Subcutaneous adipose tissue (tissue), 4 donors: Measurements from ENCODE around the gene SUCLA2. TPM values are rescaled to one million over a fixed set of nuclear protein-coding genes. Genes with fewer than 3 reads are reported as not detected.

Experiments used
- CTCF ChIP-seq: fragments of 450-650 bp; IDR thresholded peaks from one replicate; pipeline ENCODE4 v1.5.1; 2016; ENCODE audit warnings: low read depth, mild to moderate bottlenecking, control low read depth, antibody characterized with exemption, moderate library complexity
- total RNA-seq, 4 donors: library from RNA; depleted of rRNA; stranded (reverse); fragments of >200 nt; gene quantifications; one replicate each; pipeline ENCODE4 v1.1.0, GENCODE V29; 2016

Gene SUCLA2
- total RNA-seq, 4 donors from 2014 or later, result 61.4 to 105 (median 87.4) TPM

- TF ChIP-seq CTCF, result no peak
These were observed 70.4 kb downstream of the SUCLA2 start for GRCh38 chr13:47930649-47931165.

- TF ChIP-seq CTCF, result no peak
These were observed 71.9 kb downstream of the SUCLA2 start for GRCh38 chr13:47929156-47929555.

DNA sequence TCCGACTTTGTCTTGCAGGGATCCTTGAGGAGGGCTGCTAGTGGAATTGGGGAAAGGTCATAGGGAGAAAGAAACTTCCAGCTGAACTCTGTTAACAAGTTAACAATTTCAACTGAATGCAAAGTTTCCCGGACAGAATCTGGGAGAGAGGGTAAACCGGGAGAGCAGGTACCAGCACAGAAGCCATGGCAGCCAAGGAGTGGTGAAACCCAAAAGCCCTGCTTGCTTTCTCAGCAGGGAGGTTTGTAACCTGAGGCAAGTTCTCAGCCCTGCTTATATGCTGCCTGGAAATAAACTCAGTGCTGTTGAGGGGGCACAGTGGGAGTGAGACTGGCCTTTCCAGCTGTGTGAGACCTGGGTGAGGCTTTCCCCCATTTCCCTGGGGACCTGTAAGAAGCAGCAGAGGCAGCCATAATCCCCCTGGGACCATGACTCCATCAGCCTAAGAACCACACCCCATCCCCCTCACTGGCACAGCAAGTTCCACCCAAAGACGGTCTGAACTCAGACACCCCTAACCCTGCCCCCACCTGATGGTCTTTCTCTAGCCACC is 84.0 kb downstream of the SUCLA2 start:
- no peak for TF ChIP-seq CTCF

DNA sequence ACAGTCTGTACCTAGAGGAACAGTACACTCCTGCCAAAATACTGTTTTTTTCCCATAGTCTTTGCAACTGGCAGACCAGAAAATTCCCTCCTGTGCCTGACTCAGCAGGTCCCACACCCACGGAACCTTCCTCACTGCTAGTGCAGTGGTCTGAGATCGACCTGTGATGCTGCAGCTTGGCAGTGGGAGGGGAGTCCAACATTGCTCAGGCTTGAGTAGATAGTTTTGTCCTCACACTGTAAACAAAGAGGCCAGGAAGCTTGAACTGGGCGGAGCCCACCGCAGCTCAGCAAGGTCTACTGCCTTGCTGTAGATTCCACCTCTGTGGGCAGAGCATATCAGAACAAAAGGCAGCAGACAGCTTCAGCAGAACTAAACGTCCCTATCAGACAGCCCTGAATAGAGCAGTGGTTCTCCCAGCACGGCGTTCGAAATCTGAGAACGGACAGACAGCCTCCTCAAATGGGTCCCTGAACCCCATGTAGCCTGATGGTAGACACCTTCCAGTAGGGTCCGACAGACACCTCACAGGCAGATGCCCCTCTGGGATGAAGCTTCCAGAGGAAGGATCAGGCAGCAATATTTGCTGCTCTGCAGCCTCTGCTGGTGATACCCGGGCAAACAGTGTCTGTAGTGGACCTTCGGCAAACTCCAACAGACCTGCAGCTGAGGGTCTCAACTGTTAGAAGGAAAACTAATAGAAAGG is 92.7 kb downstream of the SUCLA2 start:
- TF ChIP-seq CTCF, result no peak

GRCh38 chr13:47904891-47905290 is 96.2 kb downstream of the SUCLA2 start:
- no peak for TF ChIP-seq CTCF

DNA sequence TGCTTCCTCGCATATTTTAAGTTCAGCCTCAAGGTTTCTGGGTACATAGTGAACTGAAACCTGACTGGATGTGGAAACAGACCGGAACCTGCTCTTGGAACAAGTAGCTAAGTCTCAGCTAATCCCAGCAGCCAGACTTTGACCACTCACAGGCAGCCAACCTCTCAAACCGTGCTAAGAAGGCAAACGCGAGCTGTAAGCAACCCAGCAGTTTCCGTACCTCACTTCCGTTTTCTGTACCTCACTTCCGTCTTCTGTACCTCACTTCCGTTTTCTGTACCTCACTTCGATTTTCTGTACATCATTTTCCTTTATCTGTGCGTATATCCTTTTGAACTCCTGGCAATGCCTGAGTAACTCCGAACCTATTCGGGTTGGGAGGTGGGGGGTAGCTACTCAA is 96.8 kb downstream of the SUCLA2 start:
- no peak for TF ChIP-seq CTCF

DNA sequence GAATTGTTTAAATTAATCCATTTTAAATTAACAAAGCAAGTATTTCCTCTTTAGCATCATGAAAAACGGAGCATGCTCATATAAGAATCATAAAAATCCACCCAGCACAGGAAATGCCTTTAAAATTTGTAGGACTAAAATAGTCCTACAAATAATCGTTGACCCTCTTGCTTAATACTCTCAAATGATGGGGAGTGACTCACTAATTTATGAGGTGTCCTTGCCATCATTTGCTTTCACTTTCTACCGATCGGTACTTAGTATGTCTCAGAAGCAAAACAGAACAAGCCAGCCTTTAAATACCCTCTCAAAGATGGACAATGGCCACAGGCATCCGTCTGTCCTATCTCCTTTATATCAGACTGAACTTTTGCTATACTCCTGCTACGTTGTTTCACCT is 97.2 kb downstream of the SUCLA2 start:
- no peak for TF ChIP-seq CTCF
